Testis (tissue), 2 donors: ENCODE data around the gene IL10.

ENCODE experiments used
- POLR2A ChIP-seq: fragments of 450-650 bp; IDR thresholded peaks from one replicate; pipeline ENCODE4 v1.6.1; 2017; ENCODE audit warnings: antibody characterized with exemption, mild to moderate bottlenecking, moderate library complexity
- TF ChIP-seq, protein P1 (sequence below), 3 experiments: fragments of 450-650 bp in 2 of 3; fragments of 200-600 bp in 1 of 3; sonication (generic) in 1 of 3; IDR thresholded peaks; one replicate each; pipeline ENCODE4 v1.5.1; 2016 to 2019; ENCODE audit warnings: antibody characterized with exemption in 3 of 3, mild to moderate bottlenecking in 2 of 3, moderate library complexity in 1 of 3

DNA sequence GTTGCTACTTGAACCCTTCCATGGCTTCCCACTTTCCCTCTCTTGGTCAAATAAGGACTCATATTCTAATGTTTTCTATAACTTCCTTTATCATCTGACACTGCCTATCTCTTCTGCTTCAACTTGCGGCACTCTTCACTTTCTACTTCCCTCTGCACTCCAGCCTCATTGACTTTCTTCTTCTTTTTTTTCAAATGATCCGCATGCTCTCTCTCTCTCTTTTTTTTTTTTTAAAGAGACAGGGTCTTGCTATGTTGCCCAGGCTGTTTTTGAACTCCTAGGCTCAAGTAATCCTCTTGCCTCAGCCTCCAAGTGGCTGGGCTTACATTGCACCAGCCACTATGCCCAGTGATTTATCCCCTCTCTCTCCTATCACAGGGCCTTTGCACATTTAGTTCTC is 7.3 kb upstream of the IL10 start:
- TF ChIP-seq, protein P1, sequence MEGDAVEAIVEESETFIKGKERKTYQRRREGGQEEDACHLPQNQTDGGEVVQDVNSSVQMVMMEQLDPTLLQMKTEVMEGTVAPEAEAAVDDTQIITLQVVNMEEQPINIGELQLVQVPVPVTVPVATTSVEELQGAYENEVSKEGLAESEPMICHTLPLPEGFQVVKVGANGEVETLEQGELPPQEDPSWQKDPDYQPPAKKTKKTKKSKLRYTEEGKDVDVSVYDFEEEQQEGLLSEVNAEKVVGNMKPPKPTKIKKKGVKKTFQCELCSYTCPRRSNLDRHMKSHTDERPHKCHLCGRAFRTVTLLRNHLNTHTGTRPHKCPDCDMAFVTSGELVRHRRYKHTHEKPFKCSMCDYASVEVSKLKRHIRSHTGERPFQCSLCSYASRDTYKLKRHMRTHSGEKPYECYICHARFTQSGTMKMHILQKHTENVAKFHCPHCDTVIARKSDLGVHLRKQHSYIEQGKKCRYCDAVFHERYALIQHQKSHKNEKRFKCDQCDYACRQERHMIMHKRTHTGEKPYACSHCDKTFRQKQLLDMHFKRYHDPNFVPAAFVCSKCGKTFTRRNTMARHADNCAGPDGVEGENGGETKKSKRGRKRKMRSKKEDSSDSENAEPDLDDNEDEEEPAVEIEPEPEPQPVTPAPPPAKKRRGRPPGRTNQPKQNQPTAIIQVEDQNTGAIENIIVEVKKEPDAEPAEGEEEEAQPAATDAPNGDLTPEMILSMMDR (IDR thresholded peaks at IDR 0.05), result no peak
- no peak for TF ChIP-seq POLR2A
